NCI-H82 treated with DMSO at 0.1 percent for 48 hours (cell line): Measurements from ENCODE around the gene DACT2.
"Not testable (repeated sequence)": the region's sequence is repeated elsewhere in the genome, so short reads cannot be mapped to it uniquely, and the experiment has no call there.

Experiments used
- DNase-seq: peaks from one replicate; lab custom pipeline; 2025; ENCODE audit not compliant: unreplicated experiment; lab: John Stamatoyannopoulos, UW

The DACT2 gene

GRCh38 chr6:168267779-168268178 lies 51.8 kb downstream of the DACT2 start:
- DNase-seq: not testable (repeated sequence)

GRCh38 chr6:168265827-168266815 lies 53.5 kb downstream of the DACT2 start:
- no peak for DNase-seq

GRCh38 chr6:168265394-168265793 lies 54.2 kb downstream of the DACT2 start:
- DNase-seq: no peak

GRCh38 chr6:168264593-168265335 lies 54.8 kb downstream of the DACT2 start:
- DNase-seq: no peak

- no peak for DNase-seq
Observed at GRCh38 chr6:168263351-168263905, 56.1 kb downstream of the DACT2 start.

GRCh38 chr6:168261234-168261633 lies 58.3 kb downstream of the DACT2 start:
- DNase-seq: no peak

GRCh38 chr6:168260420-168260987 lies 59.1 kb downstream of the DACT2 start:
- no peak for DNase-seq

- DNase-seq: no peak
Observed at GRCh38 chr6:168258795-168259194, 60.8 kb downstream of the DACT2 start.

- no peak for DNase-seq
Observed at GRCh38 chr6:168256940-168257339, 62.6 kb downstream of the DACT2 start.
